ENCODE data around the gene SCUBE2. TPM values are rescaled to one million over a fixed set of nuclear protein-coding genes. Genes with fewer than 3 reads are reported as not detected.

Gene SCUBE2
- total and polyA plus RNA-seq, 4 donors: 2.6 to 27.6 (median 4.0) TPM

- Histone ChIP-seq H3K36me3 (ENCODE audit: control insufficient read depth in 4 of 4, insufficient read depth in 4 of 4, low read length in 4 of 4) (peaks cover 0 to 10% (median 4%) of the 10 kb centered on the region in 4 donors), H3K27ac (ENCODE audit: low read depth in 1 of 2, low read length in 1 of 2) (no peak overlapping the region), H3K9ac (ENCODE audit: insufficient read depth in 1 of 2, low read length in 2 of 2) (no peak overlapping the region), H3K4me1 (ENCODE audit: control insufficient read depth in 5 of 5, insufficient read depth in 5 of 5, low read length in 5 of 5) (peaks cover 0 to 10% (median 0%) of the 10 kb centered on the region in 5 donors), H3K4me3 (no peak overlapping the region), H3K9me3 (ENCODE audit: control insufficient read depth in 4 of 4, insufficient read depth in 3 of 4, low read length in 3 of 4) (peaks cover 0 to 4% (median 0%) of the 10 kb centered on the region in 4 donors), H3K27me3 (ENCODE audit: control insufficient read depth in 3 of 3, insufficient read depth in 3 of 3, low read length in 2 of 3) (no peaks in the 10 kb centered on the region)
- 88 to 95% methylated on average over 3 of the region's 3 CpGs for WGBS, 2 donors
- ATAC-seq (ENCODE audit: insufficient read depth, low FRiP score) (no peak), DNase-seq (no peak)
- no peak for TF ChIP-seq CTCF (IDR thresholded peaks at IDR 0.05; ENCODE audit: control extremely low read depth, extremely low read depth)
Observed at GRCh38 chr11:9076046-9076445, 15.4 kb downstream of the SCUBE2 start.

GRCh38 chr11:9075556-9075955 lies 15.8 kb downstream of the SCUBE2 start:
- 84 to 94% methylated on average over 4 of the region's 4 CpGs for WGBS, 2 donors
- DNase-seq (peak; percentile 26 to 46 (median 35)), ATAC-seq (ENCODE audit: insufficient read depth, low FRiP score) (no peak)
- peaks cover 0 to 15% (median 4%) of the 10 kb centered on the region in 4 donors for H3K36me3 ChIP-seq (ENCODE audit: control insufficient read depth in 4 of 4, insufficient read depth in 4 of 4, low read length in 4 of 4)
- no peak overlapping the region for H3K4me3 ChIP-seq
- no peak overlapping the region for H3K9ac ChIP-seq (ENCODE audit: insufficient read depth in 1 of 2, low read length in 2 of 2)
- no peak for TF ChIP-seq CTCF (IDR thresholded peaks at IDR 0.05; ENCODE audit: control extremely low read depth, extremely low read depth)
- peaks cover 0 to 4% (median 0%) of the 10 kb centered on the region in 4 donors for H3K9me3 ChIP-seq (ENCODE audit: control insufficient read depth in 4 of 4, insufficient read depth in 3 of 4, low read length in 3 of 4)
- peaks cover 0 to 10% (median 0%) of the 10 kb centered on the region in 5 donors for H3K4me1 ChIP-seq (ENCODE audit: control insufficient read depth in 5 of 5, insufficient read depth in 5 of 5, low read length in 5 of 5)
- H3K27ac ChIP-seq (ENCODE audit: low read depth in 1 of 2, low read length in 1 of 2): no peak overlapping the region
- H3K27me3 ChIP-seq (ENCODE audit: control insufficient read depth in 3 of 3, insufficient read depth in 3 of 3, low read length in 2 of 3): no peaks in the 10 kb centered on the region

- H3K36me3 ChIP-seq (ENCODE audit: control insufficient read depth in 4 of 4, insufficient read depth in 4 of 4, low read length in 4 of 4): peaks cover 0 to 17% (median 6%) of the 10 kb centered on the region in 4 donors
- no peak overlapping the region for H3K4me3 ChIP-seq
- ATAC-seq (ENCODE audit: insufficient read depth, low FRiP score) (no peak), DNase-seq (no peak)
- WGBS, 2 donors: 89 to 90% methylated on average over 15 of the region's 15 CpGs
- peaks cover 0 to 10% (median 0%) of the 10 kb centered on the region in 5 donors for H3K4me1 ChIP-seq (ENCODE audit: control insufficient read depth in 5 of 5, insufficient read depth in 5 of 5, low read length in 5 of 5)
- no peaks in the 10 kb centered on the region for H3K27me3 ChIP-seq (ENCODE audit: control insufficient read depth in 3 of 3, insufficient read depth in 3 of 3, low read length in 2 of 3)
- H3K9ac ChIP-seq (ENCODE audit: insufficient read depth in 1 of 2, low read length in 2 of 2): no peak overlapping the region
- TF ChIP-seq CTCF (IDR thresholded peaks at IDR 0.05; ENCODE audit: control extremely low read depth, extremely low read depth): no peak
- no peak overlapping the region for H3K27ac ChIP-seq (ENCODE audit: low read depth in 1 of 2, low read length in 1 of 2)
- H3K9me3 ChIP-seq (ENCODE audit: control insufficient read depth in 4 of 4, insufficient read depth in 3 of 4, low read length in 3 of 4): peaks cover 0 to 4% (median 0%) of the 10 kb centered on the region in 4 donors
Observed at GRCh38 chr11:9074338-9075029, 16.9 kb downstream of the SCUBE2 start.
